ENCODE measurements around the gene CCDC27.

CCDC27 gene

DNA sequence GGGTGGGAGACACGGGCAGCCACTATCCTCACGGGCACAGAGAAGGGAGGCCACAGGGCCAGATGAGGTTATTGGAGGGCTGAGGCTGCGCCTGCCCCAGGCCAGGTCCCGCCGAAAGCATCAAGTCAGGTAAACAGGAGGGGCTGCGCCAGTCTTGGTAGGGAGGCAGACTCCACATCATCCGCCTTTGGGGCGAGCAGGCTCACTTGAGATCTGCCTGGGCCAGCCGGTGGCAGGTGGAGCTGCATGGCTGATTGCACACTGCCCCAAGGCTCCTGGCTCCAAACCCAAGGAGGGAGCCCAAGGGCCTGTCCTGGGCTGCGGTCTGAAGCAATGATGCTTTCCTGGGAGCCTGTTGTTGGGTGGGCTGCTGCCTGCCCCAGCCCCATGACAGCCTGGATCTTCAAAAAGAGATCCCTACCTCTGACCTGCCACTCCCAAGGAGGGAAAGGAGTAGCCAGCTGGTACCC is 24.9 kb downstream of the CCDC27 start:
- DNase-seq (ENCODE audit: low read depth), result no peak

DNA sequence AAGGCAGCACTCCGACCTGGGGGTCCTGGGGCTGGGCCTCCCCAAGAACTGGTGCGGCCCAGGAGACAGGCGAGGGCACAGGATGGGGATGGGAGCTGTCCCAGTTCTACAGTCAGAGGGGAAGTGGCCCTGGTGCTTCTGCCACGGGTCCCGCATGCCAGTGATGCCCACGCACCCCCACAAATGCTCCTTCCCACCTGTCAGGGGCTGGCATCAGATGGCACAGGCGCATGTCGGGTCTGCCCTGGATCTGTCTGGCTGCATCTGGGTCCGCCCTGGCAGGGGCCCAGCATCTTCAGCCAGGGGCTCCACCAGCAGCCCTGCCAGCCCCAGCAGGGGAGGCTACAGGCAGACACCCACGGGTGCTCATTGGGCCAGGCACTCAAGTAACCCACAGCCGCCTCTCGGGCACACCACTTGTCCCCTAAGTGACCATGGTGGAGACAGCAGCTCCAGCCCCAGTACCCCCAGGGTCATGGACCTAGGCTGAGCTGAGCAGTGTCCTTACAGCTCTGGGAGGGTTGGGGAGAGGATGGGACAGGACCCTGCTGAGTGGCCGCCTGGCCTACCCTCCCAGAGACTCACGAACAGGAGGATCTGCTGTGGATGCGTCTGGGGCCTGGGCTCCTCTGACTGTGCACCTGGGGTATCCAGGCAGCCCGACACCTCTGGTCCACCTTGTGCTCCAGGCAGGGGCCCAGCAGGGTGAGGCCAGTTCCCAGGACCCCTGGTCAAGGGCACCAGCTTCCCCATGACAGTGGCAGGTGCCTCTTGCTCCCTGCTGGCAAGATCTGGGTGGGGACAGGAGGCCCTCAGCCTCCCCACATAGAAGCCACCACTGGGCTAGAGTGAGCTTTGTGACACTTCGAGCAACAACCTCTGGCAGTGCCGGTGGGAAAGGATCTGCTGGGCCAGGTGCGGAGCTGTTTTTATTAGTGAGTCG is 25.7 kb downstream of the CCDC27 start:
- no peak for DNase-seq (ENCODE audit: low read depth)

DNA sequence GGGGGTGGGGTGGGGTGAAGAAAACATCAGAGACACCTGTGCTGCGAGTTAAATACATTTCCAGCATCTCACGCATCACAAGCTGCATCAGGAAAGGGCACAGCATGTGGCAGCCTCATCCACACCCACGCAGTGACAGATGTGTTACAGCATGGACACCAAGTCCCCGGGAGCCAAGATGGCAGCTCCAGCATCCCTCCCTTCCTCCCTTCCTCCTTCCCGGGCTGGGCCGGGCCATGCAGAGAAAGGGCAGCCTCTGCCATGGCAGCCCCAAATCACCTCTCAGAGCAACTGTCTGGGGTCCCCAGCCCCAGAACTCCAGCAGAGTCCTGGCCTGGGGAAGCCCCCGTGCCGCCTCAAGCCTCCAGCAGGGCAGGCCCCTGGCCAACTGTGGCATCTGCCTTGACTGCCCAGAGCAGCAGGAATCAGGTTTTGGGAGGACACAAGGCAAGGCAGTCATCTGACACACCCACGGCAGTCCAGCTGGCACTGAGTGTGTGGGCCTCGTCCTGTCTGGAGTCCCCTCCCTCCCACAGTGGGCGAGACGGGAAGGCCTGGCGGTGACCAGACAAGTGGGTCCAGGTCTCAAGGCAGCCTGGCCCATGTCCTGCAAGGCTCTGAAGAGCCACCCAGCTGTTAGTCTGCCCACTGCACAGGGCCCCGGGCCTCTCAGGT is 26.5 kb downstream of the CCDC27 start:
- DNase-seq (ENCODE audit: low read depth), result no peak

- no peak for DNase-seq (ENCODE audit: low read depth)
These were observed 27.1 kb downstream of the CCDC27 start for GRCh38 chr1:3779265-3779911.

DNA sequence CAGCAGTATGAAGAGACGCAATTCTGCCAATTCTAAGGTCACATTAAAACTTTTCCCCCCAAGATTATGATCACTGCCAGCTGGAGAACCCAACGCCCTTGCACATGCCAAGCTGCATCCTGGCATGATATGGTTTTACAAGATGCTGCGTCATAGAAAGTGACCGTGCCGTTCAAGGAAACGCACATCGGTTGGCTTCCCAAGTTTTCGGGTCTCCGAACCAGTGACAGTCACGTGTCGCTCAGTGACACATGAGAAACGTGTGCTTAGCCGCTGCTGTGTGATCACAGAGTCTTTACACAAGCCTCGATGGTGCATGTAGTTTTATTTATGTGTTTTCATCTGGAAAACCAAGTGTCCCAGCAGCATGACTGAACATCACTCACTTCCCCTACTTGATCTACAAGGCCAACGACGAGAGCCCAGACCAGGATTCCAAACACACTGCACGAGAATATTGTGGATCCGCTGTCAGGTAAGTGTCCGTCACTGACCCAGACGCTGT is 27.7 kb downstream of the CCDC27 start:
- no peak for DNase-seq (ENCODE audit: low read depth)

- no peak for DNase-seq (ENCODE audit: low read depth)
These were observed 28.7 kb downstream of the CCDC27 start for GRCh38 chr1:3780901-3781300.

DNA sequence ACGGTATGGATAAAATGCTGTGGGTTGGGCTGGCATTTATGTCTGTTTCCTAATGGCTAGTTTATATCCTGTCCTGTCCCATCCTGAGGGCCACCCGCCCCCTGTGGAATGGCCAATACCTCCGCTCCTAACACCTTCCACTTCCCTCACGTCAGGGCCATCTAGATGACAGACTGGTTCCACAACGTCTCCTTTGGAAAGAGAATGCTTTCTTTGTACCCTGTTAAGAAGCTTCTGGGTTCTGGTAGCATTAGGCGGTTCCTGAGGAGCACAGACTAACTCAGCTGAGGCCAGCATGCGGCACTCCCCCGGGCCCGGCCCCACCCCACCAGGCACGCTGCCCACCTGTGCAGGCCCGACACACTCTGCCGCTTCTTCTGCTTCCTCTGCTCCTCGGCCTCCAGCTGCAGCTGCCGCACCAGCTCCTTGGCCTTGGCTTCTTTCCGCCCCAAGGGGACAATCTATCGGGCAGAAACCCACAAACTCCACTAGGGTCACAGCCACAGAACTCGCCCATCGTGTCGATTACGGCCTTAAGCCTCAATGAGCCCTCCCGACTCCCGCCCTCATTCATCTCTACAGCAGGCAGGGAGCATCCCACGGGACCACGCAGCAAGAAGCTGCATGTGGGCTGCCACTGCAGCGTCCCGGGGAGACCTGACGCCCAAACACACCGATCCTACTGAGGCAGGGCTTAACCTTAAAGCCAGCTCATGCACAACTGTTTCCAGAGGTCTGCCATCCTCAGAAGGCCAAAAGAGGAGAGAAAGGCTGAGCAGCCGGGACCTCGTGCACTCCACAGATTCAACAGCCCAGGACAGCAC is 31.6 kb downstream of the CCDC27 start:
- DNase-seq (ENCODE audit: low read depth), result no peak

DNA sequence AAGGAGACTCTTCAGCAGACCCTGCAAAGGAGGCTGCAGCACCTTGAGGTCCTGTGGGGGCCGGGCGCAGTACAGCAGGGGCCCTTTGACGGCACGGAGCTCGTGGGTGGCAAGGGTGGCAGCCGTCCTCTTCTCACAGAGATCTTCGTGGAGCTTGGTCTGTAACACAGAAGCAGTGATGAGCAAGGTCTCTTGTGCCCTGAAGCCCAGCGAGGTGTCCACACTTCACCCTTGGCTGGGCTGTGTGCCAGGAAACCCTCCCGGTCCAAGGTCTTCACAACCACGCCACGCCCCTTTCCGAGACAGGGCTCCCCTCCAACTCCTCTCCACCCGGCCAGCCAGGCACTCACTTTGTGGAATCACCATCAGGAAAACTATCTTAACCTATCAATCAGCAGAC is 32.8 kb downstream of the CCDC27 start:
- DNase-seq (ENCODE audit: low read depth), result no peak

- no peak for DNase-seq (ENCODE audit: low read depth)
These were observed 33.4 kb downstream of the CCDC27 start for GRCh38 chr1:3785456-3786157.

DNA sequence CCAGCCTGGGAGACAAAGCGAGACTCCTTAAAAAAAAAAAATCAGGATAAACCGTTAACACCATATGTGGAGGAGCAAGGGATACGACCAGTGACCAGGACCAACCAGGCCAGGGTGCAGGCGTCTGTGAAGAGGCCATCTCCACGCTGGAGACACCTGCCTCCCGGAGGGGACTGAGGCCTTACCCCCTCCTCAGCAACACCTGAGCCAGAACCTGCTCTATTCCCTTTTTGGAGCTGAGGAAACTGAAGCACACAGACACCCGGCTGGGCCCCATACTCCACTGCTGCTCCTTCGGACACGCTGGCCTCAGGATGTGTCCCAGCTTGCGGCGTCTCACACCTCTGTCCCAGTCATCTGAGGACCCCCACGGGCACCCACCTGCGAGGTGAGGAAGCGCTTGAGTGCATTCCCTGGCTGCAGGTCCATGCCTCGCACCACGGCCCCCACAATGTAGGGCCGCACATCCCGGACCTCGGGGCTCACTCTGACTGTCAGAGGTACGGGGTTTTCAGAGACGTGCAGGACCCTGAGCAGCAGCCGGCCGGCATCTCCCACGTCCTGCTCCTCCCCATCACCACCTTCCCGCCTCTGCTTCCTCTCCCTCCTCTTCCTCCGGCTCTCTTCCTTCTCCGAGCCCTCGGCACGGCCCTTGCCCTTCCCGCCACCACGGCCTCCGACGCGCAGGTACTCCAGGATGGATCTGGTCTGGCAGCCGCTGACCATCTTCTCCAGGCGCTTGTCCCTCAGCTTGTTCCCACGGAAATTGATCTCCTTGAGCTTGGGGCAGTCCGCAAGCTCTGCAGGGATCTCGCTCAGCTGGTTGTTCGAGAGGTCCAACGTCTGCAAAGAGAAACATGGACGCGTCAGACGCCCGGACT is 34.5 kb downstream of the CCDC27 start:
- DNase-seq (ENCODE audit: low read depth), result no peak

GRCh38 chr1:3787349-3787715 is 35.1 kb downstream of the CCDC27 start:
- DNase-seq (ENCODE audit: low read depth), result no peak

- DNase-seq (ENCODE audit: low read depth), result no peak
These were observed 35.7 kb downstream of the CCDC27 start for GRCh38 chr1:3787745-3788605.

- DNase-seq (ENCODE audit: low read depth), result no peak
These were observed 36.6 kb downstream of the CCDC27 start for GRCh38 chr1:3788756-3789420.

- no peak for DNase-seq (ENCODE audit: low read depth)
These were observed 37.4 kb downstream of the CCDC27 start for GRCh38 chr1:3789421-3790300.

DNA sequence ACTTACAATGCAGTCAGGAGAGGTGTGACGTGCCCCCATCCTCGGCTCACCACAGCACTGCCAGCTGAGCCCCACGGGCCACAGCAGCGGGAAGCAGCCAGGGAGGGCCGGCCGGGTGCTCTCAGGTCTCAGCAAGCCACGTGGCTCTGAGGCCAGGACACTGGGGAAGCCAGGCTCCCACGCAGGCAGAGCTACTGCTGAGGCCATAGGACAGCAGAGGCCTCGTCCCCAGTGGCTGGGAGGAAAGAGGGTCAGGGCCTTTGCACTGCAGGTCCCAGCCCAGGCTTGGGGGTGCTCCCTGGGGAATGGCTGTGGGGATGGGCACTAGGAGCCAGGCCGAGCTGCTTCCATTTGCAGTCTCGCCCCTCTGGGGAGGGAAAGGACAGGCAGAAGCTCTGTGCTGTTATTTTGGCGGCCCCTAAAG is 38.3 kb downstream of the CCDC27 start:
- no peak for DNase-seq (ENCODE audit: low read depth)

- no peak for DNase-seq (ENCODE audit: low read depth)
These were observed 38.7 kb downstream of the CCDC27 start for GRCh38 chr1:3790952-3791351.

DNA sequence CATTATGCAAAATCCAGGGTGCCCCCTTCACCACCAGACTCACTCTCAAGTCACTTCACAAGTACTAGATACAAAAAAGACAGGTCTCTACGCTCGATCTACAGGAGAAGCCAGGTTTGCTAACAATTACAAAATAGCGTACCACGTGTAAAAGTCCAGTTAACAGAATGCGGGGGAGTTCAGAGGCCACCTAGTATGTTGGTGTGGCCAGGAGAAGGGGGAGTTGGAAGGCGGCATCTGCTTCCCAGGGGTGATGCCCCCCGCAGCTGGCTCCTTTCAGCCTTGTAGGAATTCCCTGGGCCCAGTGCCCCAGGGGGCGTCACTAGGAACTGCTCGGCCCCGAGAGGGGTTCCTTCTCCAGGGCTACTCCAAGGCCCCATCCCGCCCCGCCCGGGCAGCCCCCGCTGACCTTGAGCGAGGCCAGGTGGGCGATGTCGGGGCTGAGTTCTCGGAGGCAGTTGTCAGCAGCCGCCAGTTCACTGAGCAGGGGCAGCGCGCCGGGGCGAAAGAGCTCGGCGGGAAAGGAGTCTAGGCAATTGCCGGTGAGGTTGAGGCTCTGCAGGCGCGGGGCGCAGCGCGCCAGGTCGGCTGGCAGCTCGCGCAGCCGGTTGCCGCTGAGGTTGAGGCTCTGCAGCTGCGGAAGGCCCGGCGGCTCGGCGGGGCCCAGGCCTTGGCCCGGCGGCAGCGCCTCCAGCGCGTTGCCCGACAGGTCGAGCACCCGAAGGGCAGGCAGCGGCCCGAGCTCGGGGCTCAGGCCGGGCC is 43.4 kb downstream of the CCDC27 start:
- no peak for DNase-seq (ENCODE audit: low read depth)

Measured in activated gamma-delta T cell treated with anti-CD3 and anti-CD28 coated beads, Interleukin-2, amount 50 U/mL, for 16 hours (primary cell).